Neutrophil (primary cell): ENCODE data around the gene BNC1.
"Not testable (repeated sequence)": the region's sequence is repeated elsewhere in the genome, so short reads cannot be mapped to it uniquely, and the experiment has no call there.

ENCODE experiments used
- H3K27ac ChIP-seq: fragments of 200-600 bp; sonication (generic); 2 replicates; pipeline ENCODE4 v1.5.1; 2016; ENCODE audit warnings: mild to moderate bottlenecking, moderate library complexity
- H3K27me3 ChIP-seq: fragments of 200-600 bp; sonication (generic); 2 replicates; pipeline ENCODE4 v1.6.0; 2016; ENCODE audit warnings: mild to moderate bottlenecking
- H3K36me3 ChIP-seq: fragments of 200-600 bp; sonication (generic); 2 replicates; pipeline ENCODE4 v1.5.1; 2017
- H3K4me1 ChIP-seq, 2 experiments: fragments of 200-600 bp in 1 of 2; sonication (generic) in 1 of 2; 1 replicate in 1 of 2; 2 replicates in 1 of 2; pipeline versions ENCODE4 v1.5.1 to v1.6.1; 2013 to 2016; ENCODE audit warnings: low read depth in 1 of 2, low read length in 1 of 2, mild to moderate bottlenecking in 1 of 2, moderate library complexity in 1 of 2; ENCODE audit not compliant: control insufficient read depth in 1 of 2, insufficient read depth in 1 of 2
- H3K4me3 ChIP-seq, 2 experiments: fragments of 200-600 bp in 1 of 2; sonication (generic) in 1 of 2; 1 replicate in 1 of 2; 2 replicates in 1 of 2; pipeline ENCODE4 v1.5.1; 2013 to 2016; ENCODE audit warnings: low read depth in 1 of 2, low read length in 1 of 2, mild to moderate bottlenecking in 1 of 2, moderate library complexity in 1 of 2
- H3K9me3 ChIP-seq: fragments of 200-600 bp; sonication (generic); 2 replicates; pipeline ENCODE4 v1.5.1; 2016
- TF ChIP-seq, protein P1 (sequence below): fragments of 200-600 bp; sonication (generic); IDR thresholded peaks from 2 replicates; pipeline ENCODE4 v1.5.1; 2016; ENCODE audit warnings: antibody characterized with exemption

The BNC1 gene

DNA sequence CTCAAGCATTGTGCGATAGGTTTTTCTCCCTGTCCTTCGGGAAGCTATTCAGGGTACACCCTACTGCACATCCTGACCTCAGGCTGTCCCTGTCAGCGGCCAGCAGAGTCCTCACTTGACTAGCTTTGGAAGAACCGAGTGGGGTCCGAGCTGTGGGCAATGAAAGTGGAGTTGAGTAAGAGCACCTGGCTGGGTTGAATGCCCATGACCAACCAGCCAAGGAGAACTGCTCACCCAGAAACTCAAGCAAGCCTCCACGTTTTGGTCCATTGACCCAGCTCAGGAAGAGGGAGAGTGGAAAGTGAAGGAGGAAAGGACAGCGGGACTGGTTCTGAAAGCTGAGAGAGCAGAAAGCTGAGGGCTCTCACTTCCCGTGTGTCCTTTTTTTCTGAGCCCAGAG is 40.8 kb downstream of the BNC1 start:
- TF ChIP-seq, protein P1, sequence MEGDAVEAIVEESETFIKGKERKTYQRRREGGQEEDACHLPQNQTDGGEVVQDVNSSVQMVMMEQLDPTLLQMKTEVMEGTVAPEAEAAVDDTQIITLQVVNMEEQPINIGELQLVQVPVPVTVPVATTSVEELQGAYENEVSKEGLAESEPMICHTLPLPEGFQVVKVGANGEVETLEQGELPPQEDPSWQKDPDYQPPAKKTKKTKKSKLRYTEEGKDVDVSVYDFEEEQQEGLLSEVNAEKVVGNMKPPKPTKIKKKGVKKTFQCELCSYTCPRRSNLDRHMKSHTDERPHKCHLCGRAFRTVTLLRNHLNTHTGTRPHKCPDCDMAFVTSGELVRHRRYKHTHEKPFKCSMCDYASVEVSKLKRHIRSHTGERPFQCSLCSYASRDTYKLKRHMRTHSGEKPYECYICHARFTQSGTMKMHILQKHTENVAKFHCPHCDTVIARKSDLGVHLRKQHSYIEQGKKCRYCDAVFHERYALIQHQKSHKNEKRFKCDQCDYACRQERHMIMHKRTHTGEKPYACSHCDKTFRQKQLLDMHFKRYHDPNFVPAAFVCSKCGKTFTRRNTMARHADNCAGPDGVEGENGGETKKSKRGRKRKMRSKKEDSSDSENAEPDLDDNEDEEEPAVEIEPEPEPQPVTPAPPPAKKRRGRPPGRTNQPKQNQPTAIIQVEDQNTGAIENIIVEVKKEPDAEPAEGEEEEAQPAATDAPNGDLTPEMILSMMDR, result no peak
- Histone ChIP-seq H3K27ac (no peak overlapping the region), H3K36me3 (no peaks in the 10 kb centered on the region), H3K4me3 (no peak overlapping the region), H3K4me1 (no peaks in the 10 kb centered on the region), H3K27me3 (peaks cover 50% of the 10 kb centered on the region), H3K9me3 (no peaks in the 10 kb centered on the region)

DNA sequence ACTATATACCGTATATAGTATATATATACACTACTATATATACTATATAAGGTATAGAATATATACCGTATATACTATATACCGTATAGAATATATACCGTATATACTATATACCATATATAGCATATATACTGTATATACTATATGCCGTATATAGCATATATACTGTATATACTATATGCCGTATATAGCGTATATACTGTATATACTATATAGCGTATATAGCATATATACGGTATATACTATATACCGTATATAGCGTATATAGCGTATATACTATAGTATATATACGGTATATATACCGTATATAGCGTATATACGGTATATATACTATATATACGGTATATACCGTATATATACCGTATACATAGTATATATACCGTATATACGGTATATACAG is 54.2 kb downstream of the BNC1 start:
- Histone ChIP-seq H3K27ac (no peak overlapping the region), H3K4me3 (no peak overlapping the region), H3K9me3 (no peaks in the 10 kb centered on the region), H3K36me3 (no peaks in the 10 kb centered on the region), H3K27me3 (peaks cover 3% of the 10 kb centered on the region), H3K4me1 (no peaks in the 10 kb centered on the region)
- TF ChIP-seq, protein P1, result no peak

DNA sequence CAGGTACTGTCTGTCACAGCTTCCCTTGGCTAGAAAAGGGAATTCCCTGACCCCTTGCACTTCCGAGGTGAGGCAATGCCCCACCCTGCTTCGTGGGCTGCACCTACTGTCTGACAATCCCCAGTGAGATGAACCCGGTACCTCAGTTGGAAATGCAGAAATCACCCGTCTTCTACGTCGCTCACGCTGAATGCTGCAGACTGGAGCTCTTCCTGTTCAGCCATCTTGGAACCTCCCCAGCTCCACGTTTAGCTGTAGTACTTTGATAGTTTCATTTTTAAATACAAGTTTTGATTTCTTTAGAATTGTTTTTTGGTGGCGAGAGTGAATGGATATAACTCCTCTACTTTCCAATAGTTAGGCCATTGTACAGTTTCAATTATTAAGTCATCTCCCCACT is 59.0 kb downstream of the BNC1 start:
- Histone ChIP-seq H3K4me3 (no peak overlapping the region), H3K27ac (no peak overlapping the region)

DNA sequence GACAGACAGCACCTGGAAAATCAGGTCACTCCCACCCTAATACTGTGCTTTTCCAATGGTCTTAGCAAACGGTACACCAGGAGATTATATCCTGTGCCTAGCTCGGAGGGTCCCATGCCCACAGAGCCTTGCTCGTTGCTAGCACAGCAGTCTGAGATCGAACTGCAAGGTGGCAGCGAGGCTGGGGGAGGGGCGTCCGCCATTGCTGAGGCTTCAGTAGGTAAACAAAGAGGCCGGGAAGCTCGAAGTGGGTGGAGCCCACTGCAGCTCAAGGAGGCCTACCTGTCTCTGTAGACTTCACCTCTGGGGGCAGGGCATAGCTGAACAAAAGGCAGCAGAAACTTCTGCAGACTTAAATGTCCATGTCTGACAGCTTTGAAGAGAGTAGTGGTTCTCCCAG is 62.7 kb downstream of the BNC1 start:
- not testable (repeated sequence) for H3K27ac ChIP-seq, H3K9me3 ChIP-seq, H3K4me3 ChIP-seq, H3K4me1 ChIP-seq, H3K36me3 ChIP-seq, H3K27me3 ChIP-seq

More for the DNA sequence above, 59.0 kb downstream of the BNC1 start:
- no peaks in the 10 kb centered on the region for H3K4me1 ChIP-seq
- H3K36me3 ChIP-seq, result no peaks in the 10 kb centered on the region
- H3K27me3 ChIP-seq, result peaks cover 3% of the 10 kb centered on the region
- TF ChIP-seq, protein P1, result no peak
- H3K9me3 ChIP-seq, result no peaks in the 10 kb centered on the region

DNA sequence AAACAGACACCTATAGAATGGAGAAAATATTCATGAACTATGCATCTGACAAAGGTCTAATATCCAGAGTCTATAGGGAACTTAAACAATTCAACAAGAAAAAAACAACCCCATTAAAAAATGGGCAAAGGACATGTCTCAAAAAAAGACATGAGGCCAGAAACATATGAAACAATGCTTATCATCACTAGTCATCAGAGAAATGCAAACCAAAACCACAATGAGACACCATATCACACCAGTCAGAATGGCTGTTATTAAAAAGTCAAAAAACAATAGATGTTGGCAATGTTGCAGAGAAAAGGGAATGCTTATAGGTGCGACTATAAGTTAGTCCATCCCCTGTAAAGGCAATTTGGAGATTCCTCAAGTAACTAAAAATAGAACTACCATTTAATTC is 65.4 kb downstream of the BNC1 start:
- no peaks in the 10 kb centered on the region for H3K9me3 ChIP-seq
- H3K4me1 ChIP-seq, result no peaks in the 10 kb centered on the region
- TF ChIP-seq, protein P1, result no peak
- H3K4me3 ChIP-seq, result no peak overlapping the region
- peaks cover 4% of the 10 kb centered on the region for H3K27me3 ChIP-seq
- no peaks in the 10 kb centered on the region for H3K36me3 ChIP-seq
- H3K27ac ChIP-seq, result no peak overlapping the region

DNA sequence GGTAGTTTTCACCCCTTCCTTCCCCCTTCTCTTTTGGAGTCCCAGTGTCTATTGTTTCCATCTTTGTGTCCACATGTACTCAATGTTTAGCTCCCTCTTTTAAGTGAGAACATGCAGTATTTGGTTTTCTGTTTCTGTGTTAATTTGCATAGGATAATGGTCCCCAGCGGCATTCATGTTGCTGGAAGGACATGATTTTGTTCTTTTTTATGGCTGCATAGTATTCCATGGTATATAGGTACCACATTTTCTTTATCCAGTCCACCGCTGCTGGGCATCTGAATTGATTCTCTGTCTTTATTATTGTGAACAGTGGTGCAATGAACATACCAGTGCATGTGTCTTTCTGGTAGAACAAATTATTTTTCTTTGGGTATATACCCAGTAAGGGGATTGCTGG is 69.2 kb downstream of the BNC1 start:
- Histone ChIP-seq H3K27me3 (peaks cover 29% of the 10 kb centered on the region), H3K4me1 (no peaks in the 10 kb centered on the region)
- TF ChIP-seq, protein P1, result no peak

More for the DNA sequence above, 69.2 kb downstream of the BNC1 start:
- H3K9me3 ChIP-seq, result no peaks in the 10 kb centered on the region
- no peak overlapping the region for H3K4me3 ChIP-seq
- no peak overlapping the region for H3K27ac ChIP-seq
- H3K36me3 ChIP-seq, result no peaks in the 10 kb centered on the region
